Embryonic facial prominence (tissue), 1 donor: ENCODE results near the gene DOLPP1.
A peak's percentile ranks its signal among the peaks of the same experiment; 100 is the strongest.
"Not testable (repeated sequence)": the region's sequence is repeated elsewhere in the genome, so short reads cannot be mapped to it uniquely, and the experiment has no call there.

Experiments used
- DNase-seq: peaks from one replicate; pipeline ENCODE4 v3.0.0-alpha.2; 2016; ENCODE audit errors: extremely low spot score

Gene DOLPP1, protein sequence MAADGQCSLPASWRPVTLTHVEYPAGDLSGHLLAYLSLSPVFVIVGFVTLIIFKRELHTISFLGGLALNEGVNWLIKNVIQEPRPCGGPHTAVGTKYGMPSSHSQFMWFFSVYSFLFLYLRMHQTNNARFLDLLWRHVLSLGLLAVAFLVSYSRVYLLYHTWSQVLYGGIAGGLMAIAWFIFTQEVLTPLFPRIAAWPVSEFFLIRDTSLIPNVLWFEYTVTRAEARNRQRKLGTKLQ

DNA sequence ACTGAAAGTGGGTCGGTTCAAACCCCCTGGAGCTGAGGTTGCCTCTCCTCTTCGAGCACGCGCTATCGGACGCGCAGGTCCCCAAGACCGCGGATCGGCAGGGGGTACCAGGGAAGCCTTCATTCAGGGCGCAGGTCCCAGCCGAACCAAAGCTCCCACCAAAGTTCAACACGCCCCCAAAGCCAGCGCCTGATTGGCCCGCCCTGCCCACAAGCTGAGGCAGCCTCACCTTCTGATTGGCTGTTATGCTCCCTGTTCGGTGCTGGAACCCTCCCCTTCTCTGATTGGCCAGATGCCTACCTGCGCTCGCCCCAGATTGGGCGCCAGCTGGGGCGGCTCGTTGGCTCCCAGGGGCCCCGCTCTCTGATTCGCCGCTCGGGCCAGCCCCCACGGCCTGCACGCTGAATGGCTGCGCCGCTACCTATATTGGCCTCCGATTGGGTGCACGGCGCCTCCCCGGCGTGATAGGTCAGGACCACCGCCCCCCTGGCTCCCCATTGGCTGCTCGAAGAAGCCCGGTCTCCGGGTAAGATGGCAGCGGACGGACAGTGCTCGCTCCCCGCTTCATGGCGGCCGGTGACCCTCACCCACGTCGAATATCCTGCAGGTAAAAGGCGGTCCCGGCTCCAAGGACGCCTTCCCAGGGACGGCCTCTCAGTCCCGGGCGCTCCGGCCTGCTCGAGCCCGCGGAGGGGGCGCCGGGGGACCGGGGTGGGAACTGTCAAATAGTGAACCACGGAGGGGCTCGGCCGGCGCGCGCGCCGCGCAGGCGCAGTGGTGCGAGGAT, at the start of gene DOLPP1:
TSS of gene DOLPP1 (plus strand) at position 511 of the 787 bp plus-strand sequence. CDS start at position 532, 21 bp downstream.
- DNase-seq, result peak; percentile 98

GRCh38 chr9:129031514-129031913, 49.4 kb upstream of the DOLPP1 start:
- DNase-seq, result no peak

DNA sequence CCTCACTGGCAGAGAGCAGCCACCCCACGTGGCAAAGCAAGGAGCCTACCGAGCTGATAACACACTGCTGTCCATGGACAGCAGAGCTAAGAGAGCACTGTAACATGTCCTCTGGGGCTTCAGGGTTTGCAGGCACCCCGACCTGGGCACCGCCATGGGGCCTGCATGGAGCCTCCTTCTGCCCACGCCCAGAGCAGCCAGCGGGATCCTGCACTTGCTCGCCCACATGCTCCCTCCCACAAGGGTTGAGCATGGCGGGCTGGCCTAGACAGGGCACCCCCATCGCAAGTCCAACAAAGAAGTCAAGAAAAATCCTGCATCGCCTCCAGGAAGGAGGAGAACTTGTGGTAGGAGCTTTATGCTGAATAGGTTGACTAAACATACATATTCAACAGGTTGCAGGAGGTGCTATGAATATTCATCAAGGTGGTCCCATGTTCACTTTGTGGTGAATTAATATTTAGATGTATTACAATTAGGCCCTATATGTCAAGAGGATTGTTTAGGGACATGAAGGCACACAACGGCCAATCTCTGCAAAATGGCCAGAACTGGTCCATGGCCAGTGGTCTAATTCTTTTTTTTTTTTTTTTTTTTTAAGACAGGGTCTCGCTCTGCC, 48.3 kb upstream of the DOLPP1 start:
- DNase-seq, result no peak

DNA sequence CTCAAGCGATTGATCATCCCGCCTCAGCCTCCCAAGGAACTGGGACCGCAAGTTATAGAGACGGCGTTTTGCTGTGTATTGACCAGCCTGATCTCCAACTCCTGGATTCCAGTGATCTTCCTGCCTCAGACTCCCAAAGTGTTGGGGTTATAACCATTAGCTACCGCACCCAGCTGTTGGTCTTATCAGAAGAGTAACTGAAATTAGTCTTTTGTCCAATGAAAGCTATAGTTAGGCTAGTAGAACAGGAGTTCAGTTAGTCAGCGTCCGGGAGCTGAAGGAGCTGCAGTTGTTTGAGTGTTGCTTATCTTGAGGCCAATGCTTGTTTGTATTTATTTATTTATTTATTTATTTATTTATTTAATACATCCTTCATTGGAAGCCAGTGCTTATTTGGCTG, 47.7 kb upstream of the DOLPP1 start:
- no peak for DNase-seq

DNA sequence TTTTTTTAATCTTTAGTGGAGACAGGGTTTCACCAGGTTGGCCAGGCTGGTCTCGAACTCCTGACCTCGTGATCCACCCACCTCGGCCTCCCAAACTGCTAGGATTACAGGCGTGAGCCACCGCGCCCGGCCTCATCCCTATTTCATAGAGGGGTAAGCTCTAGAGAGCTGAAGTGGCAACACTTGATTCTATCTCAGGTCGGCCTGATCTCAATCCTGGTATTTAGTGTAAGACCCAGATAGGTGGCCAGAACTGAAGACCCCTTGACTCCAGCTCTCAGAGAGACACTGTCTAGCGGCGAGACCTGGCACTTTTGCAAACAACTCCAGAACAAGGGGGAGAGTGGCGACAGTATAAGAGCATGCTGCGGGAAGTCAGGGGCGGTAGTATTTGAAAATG, 45.1 kb upstream of the DOLPP1 start:
- DNase-seq, result not testable (repeated sequence)

DNA sequence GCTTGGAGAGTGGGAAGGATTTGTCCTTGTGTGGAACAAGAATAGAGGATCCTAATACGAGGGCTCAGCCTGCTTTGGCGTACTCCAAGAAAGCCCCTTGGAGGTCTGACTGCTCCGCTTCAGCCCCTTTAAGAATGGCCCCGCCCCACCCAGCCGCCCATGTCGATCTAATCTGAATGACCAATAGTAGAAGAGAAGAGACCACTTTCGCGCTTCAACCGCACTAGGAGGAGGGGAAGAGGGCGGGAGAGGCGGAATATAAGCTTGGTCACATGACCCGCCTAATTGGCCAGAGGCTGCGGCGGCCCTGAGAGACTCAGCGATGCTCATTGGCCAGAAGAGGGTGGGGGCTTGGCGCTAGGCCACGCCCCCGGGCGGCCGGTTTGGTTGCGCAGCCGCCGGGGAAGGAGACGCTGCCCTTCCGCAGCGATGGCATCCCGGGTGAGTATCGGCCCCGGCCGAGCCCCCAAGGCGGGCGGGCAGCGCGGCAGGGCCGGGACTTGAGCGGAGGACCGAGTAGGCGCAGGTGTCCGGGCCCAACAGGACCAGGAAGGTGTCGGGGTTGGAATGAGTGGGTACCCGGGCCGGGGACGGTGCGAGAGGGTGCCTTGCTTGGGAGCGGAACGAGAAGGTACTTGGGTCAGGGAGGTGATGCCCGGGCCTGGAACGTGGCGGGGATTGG, 44.5 kb upstream of the DOLPP1 start, which contains the start of gene MIGA2:
TSS of gene MIGA2 (plus strand) at position 386 of the 682 bp plus-strand sequence. CDS start 3,969 bp downstream, outside the sequence.
- peak; percentile 98 for DNase-seq

DNA sequence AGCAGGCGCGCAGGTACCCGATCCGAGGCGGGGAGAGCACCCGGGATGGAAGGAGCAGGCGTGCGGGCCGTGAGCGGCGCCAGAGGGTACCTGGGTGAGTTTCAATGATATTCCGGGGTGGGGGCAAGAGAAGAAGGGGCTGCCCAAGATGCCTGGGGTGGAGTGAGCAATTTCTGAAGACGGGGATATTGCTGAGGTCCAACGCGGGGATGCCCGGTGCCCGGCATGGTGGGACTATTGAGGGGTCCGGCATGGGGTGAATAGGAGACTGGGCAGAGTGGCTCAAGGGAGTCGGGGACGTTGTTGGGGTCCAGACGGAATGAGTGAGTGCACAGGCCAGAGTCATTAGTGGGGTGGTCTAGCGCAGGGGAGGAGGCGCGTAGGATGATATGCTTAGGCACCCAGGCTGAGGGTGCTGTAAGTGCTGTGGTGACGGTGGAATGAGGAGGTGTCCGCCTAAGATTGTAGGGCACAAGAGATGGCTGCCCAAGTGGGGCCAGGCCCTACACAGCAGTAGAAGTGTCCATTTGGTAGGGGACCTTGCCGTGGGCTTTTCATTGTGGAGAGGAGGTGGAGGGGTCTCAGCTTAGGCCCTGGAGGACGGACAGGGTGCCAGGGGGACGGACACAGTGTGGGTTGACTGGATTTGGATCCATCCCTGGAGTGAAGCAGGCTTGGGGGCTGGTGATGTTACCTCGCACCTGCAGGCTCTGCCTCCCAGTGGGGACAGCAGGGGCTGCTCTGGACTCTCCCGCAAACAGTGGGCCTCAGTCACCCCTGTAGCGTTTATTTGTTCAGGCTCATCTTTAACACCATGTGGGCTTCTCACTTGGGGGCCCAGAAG, 43.8 kb upstream of the DOLPP1 start:
- DNase-seq, result no peak

GRCh38 chr9:129037767-129038098, 43.2 kb upstream of the DOLPP1 start:
- DNase-seq, result no peak

DNA sequence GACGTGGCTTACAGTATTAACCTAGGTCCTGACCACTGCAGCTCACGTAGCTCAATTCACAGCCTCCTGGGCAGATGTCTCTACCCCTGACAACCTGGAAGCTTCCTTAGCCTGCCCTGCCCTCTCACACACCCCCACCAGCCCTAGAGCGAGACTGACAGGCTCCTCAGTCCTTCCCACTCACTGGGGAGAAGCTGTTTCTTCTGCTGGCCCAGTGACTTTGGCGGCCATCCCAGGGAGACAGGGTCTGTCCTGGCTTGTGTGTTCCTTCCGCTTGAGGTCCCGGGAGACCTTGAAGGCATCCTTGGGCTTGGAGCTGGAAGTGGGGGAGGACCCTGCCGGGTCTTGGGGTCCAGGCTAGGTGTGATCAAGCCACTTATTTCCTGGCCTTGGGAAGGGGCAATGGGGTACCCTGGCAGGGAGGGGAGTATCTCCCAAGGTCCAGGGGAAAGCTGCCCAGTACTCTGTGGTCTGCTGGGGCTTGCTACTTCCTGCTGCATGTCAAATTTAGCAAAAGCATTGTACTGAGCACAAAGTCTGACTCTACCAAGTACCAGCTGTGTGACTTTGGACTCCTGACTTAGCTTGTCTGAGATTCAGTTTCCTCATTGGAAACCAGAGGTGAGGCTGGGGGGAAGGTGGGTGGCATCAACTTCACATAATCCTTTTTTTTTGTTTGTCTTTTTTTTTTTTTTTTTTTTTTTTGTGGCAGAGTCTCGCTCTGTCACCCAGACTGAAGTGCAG, 42.6 kb upstream of the DOLPP1 start:
- DNase-seq, result no peak

DNA sequence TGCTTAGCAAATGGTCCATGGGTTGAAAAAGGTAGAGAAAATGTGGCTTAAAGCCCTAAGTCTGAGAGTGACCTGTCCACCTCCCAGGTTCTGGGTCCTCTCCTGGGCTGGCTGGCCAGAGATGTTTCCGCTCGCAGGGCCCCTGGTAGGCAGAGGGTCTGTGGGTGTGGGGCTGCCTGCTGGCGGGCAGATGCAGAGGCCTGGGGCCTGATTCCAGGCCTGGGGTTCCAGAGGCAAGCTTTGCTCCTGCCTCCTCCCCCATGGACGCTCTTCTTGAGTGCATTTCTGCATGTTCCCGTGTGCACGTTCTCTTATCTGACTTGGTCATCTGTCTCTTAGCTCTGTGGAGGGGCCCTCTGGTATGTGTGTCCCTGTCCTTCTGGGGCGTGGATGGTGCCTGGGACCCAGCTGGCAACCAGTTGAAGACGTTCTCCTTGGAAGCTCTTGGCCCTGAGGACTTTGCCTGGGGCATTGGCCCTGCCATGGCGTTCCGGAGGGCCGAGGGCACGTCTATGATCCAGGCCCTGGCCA, 40.7 kb upstream of the DOLPP1 start:
- no peak for DNase-seq

GRCh38 chr9:129042016-129042415, 38.9 kb upstream of the DOLPP1 start:
- DNase-seq, result no peak

- no peak for DNase-seq
Observed at GRCh38 chr9:129052592-129052991, 28.3 kb upstream of the DOLPP1 start.

DNA sequence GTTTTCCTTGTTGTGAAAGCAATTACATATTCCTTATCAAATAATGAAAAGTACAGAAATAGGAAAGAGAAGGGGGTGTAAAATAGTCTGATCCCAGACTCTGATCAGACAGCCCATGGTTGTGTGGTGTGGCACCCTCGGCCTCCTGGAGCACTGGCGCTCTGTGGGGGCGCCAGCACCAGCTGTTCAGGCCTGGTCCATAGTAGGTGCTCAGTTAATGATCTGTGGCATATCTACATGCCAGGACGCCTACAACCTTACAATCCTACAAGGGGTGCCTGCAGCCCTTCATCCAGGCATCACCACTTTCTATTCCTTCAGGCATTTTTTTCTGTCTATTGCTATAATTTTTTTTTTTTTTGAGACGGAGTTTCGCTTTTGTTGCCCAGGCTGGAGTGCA, 27.9 kb upstream of the DOLPP1 start:
- no peak for DNase-seq

GRCh38 chr9:129054163-129054851, 26.6 kb upstream of the DOLPP1 start:
- no peak for DNase-seq

DNA sequence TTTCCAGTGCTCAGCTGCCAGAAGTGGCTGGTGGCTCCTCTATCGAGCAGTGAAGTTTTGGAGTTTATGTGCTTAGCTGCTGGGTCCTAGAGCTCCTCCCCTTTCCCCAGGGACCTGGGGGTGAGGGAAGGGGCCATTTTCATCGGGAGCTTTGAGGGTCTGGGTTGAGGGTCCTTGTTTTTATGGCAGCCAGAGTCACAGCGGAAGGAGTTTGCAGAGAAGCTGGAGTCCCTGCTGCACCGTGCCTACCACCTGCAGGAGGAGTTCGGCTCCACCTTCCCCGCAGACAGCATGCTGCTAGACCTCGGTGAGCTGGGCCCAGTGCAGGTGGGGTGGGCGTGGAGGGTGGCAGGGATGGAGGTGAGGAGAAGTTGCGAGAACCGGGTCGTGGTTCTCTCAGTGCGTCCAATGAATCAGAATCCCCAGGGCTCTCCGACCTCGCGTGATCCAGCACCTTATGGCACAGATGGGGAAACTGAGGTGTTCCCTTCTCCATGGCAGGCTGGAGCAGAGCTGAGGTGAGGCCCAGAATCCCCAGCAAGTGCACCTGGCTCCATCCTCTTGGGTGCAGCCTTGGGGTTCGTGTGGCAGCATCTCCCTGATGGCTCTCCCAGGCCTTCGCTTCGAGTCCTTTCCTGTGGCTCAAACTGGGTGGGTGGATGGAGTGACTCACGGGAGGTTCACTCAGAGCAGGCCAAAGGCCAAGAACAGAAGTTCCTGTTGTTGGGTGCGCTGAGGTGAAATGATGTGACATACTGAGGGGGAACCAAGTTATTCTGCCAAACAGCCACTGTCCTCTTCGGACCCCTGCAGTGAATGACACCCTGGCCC, 21.7 kb upstream of the DOLPP1 start:
- no peak for DNase-seq

GRCh38 chr9:129059796-129060785, 20.8 kb upstream of the DOLPP1 start:
- no peak for DNase-seq

GRCh38 chr9:129060991-129061390, 19.9 kb upstream of the DOLPP1 start:
- DNase-seq, result no peak

- no peak for DNase-seq
Observed at GRCh38 chr9:129063061-129063460, 17.9 kb upstream of the DOLPP1 start.
